Measurements from ENCODE around the gene TCF23.

The TCF23 gene

GRCh38 chr2:27149570-27150405 lies 984 bp downstream of the TCF23 start:
- H3K36me3 ChIP-seq (ENCODE audit: control insufficient read depth, insufficient read depth, low read length): no peaks in the 10 kb centered on the region
- H3K4me1 ChIP-seq (ENCODE audit: control insufficient read depth, insufficient read depth, low read length): peaks cover 21% of the 10 kb centered on the region
- H3K9ac ChIP-seq (ENCODE audit: low read length): no peak overlapping the region
- H3K4me3 ChIP-seq (ENCODE audit: low read length): no peak overlapping the region
- H3K9me3 ChIP-seq (ENCODE audit: control insufficient read depth, low read length): no peaks in the 10 kb centered on the region
- no peaks in the 10 kb centered on the region for H3K27me3 ChIP-seq (ENCODE audit: control insufficient read depth, insufficient read depth, low read length)

- Histone ChIP-seq H3K9me3 (ENCODE audit: control insufficient read depth, low read length) (no peaks in the 10 kb centered on the region), H3K4me3 (ENCODE audit: low read length) (no peak overlapping the region), H3K27me3 (ENCODE audit: control insufficient read depth, insufficient read depth, low read length) (no peaks in the 10 kb centered on the region), H3K36me3 (ENCODE audit: control insufficient read depth, insufficient read depth, low read length) (no peaks in the 10 kb centered on the region), H3K4me1 (ENCODE audit: control insufficient read depth, insufficient read depth, low read length) (peaks cover 21% of the 10 kb centered on the region), H3K9ac (ENCODE audit: low read length) (no peak overlapping the region)
Observed at GRCh38 chr2:27150639-27151230, 1.9 kb downstream of the TCF23 start.

- H3K27me3 ChIP-seq (ENCODE audit: control insufficient read depth, insufficient read depth, low read length): no peaks in the 10 kb centered on the region
Observed at GRCh38 chr2:27152102-27152795, 3.4 kb downstream of the TCF23 start.

GRCh38 chr2:27152796-27153464 lies 4.1 kb downstream of the TCF23 start:
- no peaks in the 10 kb centered on the region for H3K9me3 ChIP-seq (ENCODE audit: control insufficient read depth, low read length)
- H3K36me3 ChIP-seq (ENCODE audit: control insufficient read depth, insufficient read depth, low read length): no peaks in the 10 kb centered on the region
- H3K4me3 ChIP-seq (ENCODE audit: low read length): no peak overlapping the region
- no peak overlapping the region for H3K9ac ChIP-seq (ENCODE audit: low read length)
- peaks cover 21% of the 10 kb centered on the region for H3K4me1 ChIP-seq (ENCODE audit: control insufficient read depth, insufficient read depth, low read length)
- H3K27me3 ChIP-seq (ENCODE audit: control insufficient read depth, insufficient read depth, low read length): no peaks in the 10 kb centered on the region

More at GRCh38 chr2:27152102-27152795, 3.4 kb downstream of the TCF23 start:
- no peak overlapping the region for H3K9ac ChIP-seq (ENCODE audit: low read length)
- no peaks in the 10 kb centered on the region for H3K9me3 ChIP-seq (ENCODE audit: control insufficient read depth, low read length)
- peaks cover 21% of the 10 kb centered on the region for H3K4me1 ChIP-seq (ENCODE audit: control insufficient read depth, insufficient read depth, low read length)
- H3K4me3 ChIP-seq (ENCODE audit: low read length): no peak overlapping the region
- no peaks in the 10 kb centered on the region for H3K36me3 ChIP-seq (ENCODE audit: control insufficient read depth, insufficient read depth, low read length)

GRCh38 chr2:27154488-27154887 lies 5.7 kb downstream of the TCF23 start:
- Histone ChIP-seq H3K27me3 (ENCODE audit: control insufficient read depth, insufficient read depth, low read length) (no peaks in the 10 kb centered on the region), H3K36me3 (ENCODE audit: control insufficient read depth, insufficient read depth, low read length) (no peaks in the 10 kb centered on the region), H3K4me1 (ENCODE audit: control insufficient read depth, insufficient read depth, low read length) (peaks cover 11% of the 10 kb centered on the region), H3K9ac (ENCODE audit: low read length) (no peak overlapping the region), H3K4me3 (ENCODE audit: low read length) (no peak overlapping the region), H3K9me3 (ENCODE audit: control insufficient read depth, low read length) (no peaks in the 10 kb centered on the region)

GRCh38 chr2:27155069-27155520 lies 6.3 kb downstream of the TCF23 start:
- H3K9me3 ChIP-seq (ENCODE audit: control insufficient read depth, low read length): no peaks in the 10 kb centered on the region
- H3K36me3 ChIP-seq (ENCODE audit: control insufficient read depth, insufficient read depth, low read length): no peaks in the 10 kb centered on the region
- H3K4me1 ChIP-seq (ENCODE audit: control insufficient read depth, insufficient read depth, low read length): peaks cover 5% of the 10 kb centered on the region
- H3K27me3 ChIP-seq (ENCODE audit: control insufficient read depth, insufficient read depth, low read length): no peaks in the 10 kb centered on the region
- no peak overlapping the region for H3K4me3 ChIP-seq (ENCODE audit: low read length)
- no peak overlapping the region for H3K9ac ChIP-seq (ENCODE audit: low read length)

- H3K36me3 ChIP-seq (ENCODE audit: control insufficient read depth, insufficient read depth, low read length): no peaks in the 10 kb centered on the region
- no peak overlapping the region for H3K4me3 ChIP-seq (ENCODE audit: low read length)
- H3K4me1 ChIP-seq (ENCODE audit: control insufficient read depth, insufficient read depth, low read length): no peaks in the 10 kb centered on the region
- H3K9me3 ChIP-seq (ENCODE audit: control insufficient read depth, low read length): no peaks in the 10 kb centered on the region
- H3K27me3 ChIP-seq (ENCODE audit: control insufficient read depth, insufficient read depth, low read length): no peaks in the 10 kb centered on the region
- no peak overlapping the region for H3K9ac ChIP-seq (ENCODE audit: low read length)
Observed at GRCh38 chr2:27158468-27158867, 9.7 kb downstream of the TCF23 start.

- Histone ChIP-seq H3K9ac (ENCODE audit: low read length) (no peak overlapping the region), H3K27me3 (ENCODE audit: control insufficient read depth, insufficient read depth, low read length) (no peaks in the 10 kb centered on the region), H3K4me1 (ENCODE audit: control insufficient read depth, insufficient read depth, low read length) (no peaks in the 10 kb centered on the region), H3K4me3 (ENCODE audit: low read length) (no peak overlapping the region), H3K9me3 (ENCODE audit: control insufficient read depth, low read length) (no peaks in the 10 kb centered on the region), H3K36me3 (ENCODE audit: control insufficient read depth, insufficient read depth, low read length) (no peaks in the 10 kb centered on the region)
Observed at GRCh38 chr2:27159271-27159670, 10.5 kb downstream of the TCF23 start.

GRCh38 chr2:27160191-27160590 lies 11.4 kb downstream of the TCF23 start:
- Histone ChIP-seq H3K9me3 (ENCODE audit: control insufficient read depth, low read length) (no peaks in the 10 kb centered on the region), H3K4me1 (ENCODE audit: control insufficient read depth, insufficient read depth, low read length) (no peaks in the 10 kb centered on the region), H3K36me3 (ENCODE audit: control insufficient read depth, insufficient read depth, low read length) (no peaks in the 10 kb centered on the region), H3K4me3 (ENCODE audit: low read length) (no peak overlapping the region), H3K9ac (ENCODE audit: low read length) (no peak overlapping the region), H3K27me3 (ENCODE audit: control insufficient read depth, insufficient read depth, low read length) (no peaks in the 10 kb centered on the region)

- Histone ChIP-seq H3K9ac (ENCODE audit: low read length) (peak overlapping the region; percentile 13), H3K36me3 (ENCODE audit: control insufficient read depth, insufficient read depth, low read length) (no peaks in the 10 kb centered on the region), H3K4me1 (ENCODE audit: control insufficient read depth, insufficient read depth, low read length) (no peaks in the 10 kb centered on the region), H3K4me3 (ENCODE audit: low read length) (no peak overlapping the region), H3K9me3 (ENCODE audit: control insufficient read depth, low read length) (no peaks in the 10 kb centered on the region), H3K27me3 (ENCODE audit: control insufficient read depth, insufficient read depth, low read length) (no peaks in the 10 kb centered on the region)
Observed at GRCh38 chr2:27162151-27163121, 13.6 kb downstream of the TCF23 start.
